Pulmonary artery endothelial cell (primary cell): Measurements from ENCODE around the gene VPS11. TPM values are rescaled to one million over a fixed set of nuclear protein-coding genes. Genes with fewer than 3 reads are reported as not detected.
A peak's percentile ranks its signal among the peaks of the same experiment; 100 is the strongest.

Source experiments
- DNase-seq: peaks from one replicate; pipeline ENCODE4 v3.0.0-alpha.2; 2011; ENCODE audit warnings: low read depth, low spot score
- total RNA-seq: library from RNA; depleted of rRNA; stranded (reverse); fragments of >200 nt; gene quantifications from 2 replicates; pipeline ENCODE4 v1.2.3, GENCODE V29; 2014

VPS11 gene
- total RNA-seq, 1 donor from 2014 or later: 21.5 TPM

GRCh38 chr11:119078675-119079420, 11.2 kb downstream of the VPS11 start:
- no peak for DNase-seq

GRCh38 chr11:119081682-119082260, 14.2 kb downstream of the VPS11 start:
- DNase-seq: no peak

- peak; percentile 65 for DNase-seq
These were observed 17.2 kb downstream of the VPS11 start, which contains the start of gene HMBS for GRCh38 chr11:119084663-119085436. TSS of gene HMBS (plus strand) at chr11:119084881. CDS start at chr11:119085034, 153 bp downstream.

GRCh38 chr11:119085437-119085847, 17.8 kb downstream of the VPS11 start:
- no peak for DNase-seq

GRCh38 chr11:119087123-119087522, 19.5 kb downstream of the VPS11 start:
- no peak for DNase-seq

- no peak for DNase-seq
These were observed 20.2 kb downstream of the VPS11 start for GRCh38 chr11:119087747-119088241.

- no peak for DNase-seq
These were observed 20.8 kb downstream of the VPS11 start for GRCh38 chr11:119088406-119088805.

- DNase-seq: no peak
These were observed 21.7 kb downstream of the VPS11 start for GRCh38 chr11:119089319-119089718.

- no peak for DNase-seq
These were observed 23.6 kb downstream of the VPS11 start for GRCh38 chr11:119091178-119091577.

- no peak for DNase-seq
These were observed 24.6 kb downstream of the VPS11 start for GRCh38 chr11:119091966-119092879.

- DNase-seq: no peak
These were observed 25.5 kb downstream of the VPS11 start for GRCh38 chr11:119092880-119093842.

- DNase-seq: no peak
These were observed 26.6 kb downstream of the VPS11 start for GRCh38 chr11:119093942-119094815.

- DNase-seq: peak; percentile 58
These were observed 27.1 kb downstream of the VPS11 start for GRCh38 chr11:119094816-119095065.

- peak; percentile 99 for DNase-seq
These were observed 27.7 kb downstream of the VPS11 start for GRCh38 chr11:119095066-119095880.

GRCh38 chr11:119099711-119100110, 32.1 kb downstream of the VPS11 start:
- no peak for DNase-seq

GRCh38 chr11:119100246-119100970, 32.8 kb downstream of the VPS11 start:
- DNase-seq: no peak

GRCh38 chr11:119100994-119101758, 33.6 kb downstream of the VPS11 start:
- DNase-seq: no peak
